HEK293 (cell line): ENCODE results near the gene BDP1.

Experiments used
- BCL11A ChIP-seq: fragments of 450-650 bp; formaldehyde crosslinking; IDR thresholded peaks from 2 replicates; pipeline ENCODE4 v1.5.1; 2016; ENCODE audit warnings: low read depth, missing biosample characterization, missing genetic modification characterization
- HOXD13 ChIP-seq: sonication (generic); formaldehyde crosslinking; IDR thresholded peaks from 2 replicates; pipeline ENCODE4 v1.8.0; 2022; ENCODE audit warnings: missing genetic modification reagents, borderline replicate concordance
- PRDM1 ChIP-seq: fragments of 450-650 bp; formaldehyde crosslinking; IDR thresholded peaks from 2 replicates; pipeline ENCODE4; 2016; ENCODE audit warnings: missing biosample characterization, missing genetic modification characterization
- SP3 ChIP-seq: fragments of 450-650 bp; formaldehyde crosslinking; IDR thresholded peaks from 2 replicates; pipeline ENCODE4 v1.5.1; 2016; ENCODE audit warnings: missing biosample characterization, missing genetic modification characterization
- SP7 ChIP-seq: fragments of 450-650 bp; formaldehyde crosslinking; IDR thresholded peaks from 2 replicates; pipeline ENCODE4 v1.5.1; 2016; ENCODE audit warnings: missing biosample characterization, missing genetic modification characterization
- TSHZ1 ChIP-seq: fragments of 450-650 bp; formaldehyde crosslinking; IDR thresholded peaks from 2 replicates; pipeline ENCODE4 v1.5.1; 2016; ENCODE audit warnings: missing biosample characterization, missing genetic modification characterization, borderline replicate concordance
- ZBTB20 ChIP-seq: fragments of 450-650 bp; formaldehyde crosslinking; IDR thresholded peaks from 2 replicates; pipeline ENCODE4 v1.5.1; 2016; ENCODE audit warnings: missing biosample characterization, missing genetic modification characterization
- ZBTB7A ChIP-seq: fragments of 450-650 bp; formaldehyde crosslinking; IDR thresholded peaks from 2 replicates; pipeline ENCODE4 v1.5.1; 2016; ENCODE audit warnings: low read depth, missing biosample characterization, missing genetic modification characterization
- ZEB2 ChIP-seq: fragments of 450-650 bp; formaldehyde crosslinking; IDR thresholded peaks from 2 replicates; pipeline ENCODE4 v1.5.1; 2016; ENCODE audit warnings: missing biosample characterization, missing genetic modification characterization
- ZNF10 ChIP-seq: fragments of 450-650 bp; formaldehyde crosslinking; IDR thresholded peaks from 2 replicates; pipeline ENCODE4 v1.5.1; 2017; ENCODE audit warnings: missing biosample characterization, missing genetic modification characterization
- ZNF280D ChIP-seq: fragments of 450-650 bp; formaldehyde crosslinking; IDR thresholded peaks from 2 replicates; pipeline ENCODE4 v1.5.1; 2016; ENCODE audit warnings: missing biosample characterization, missing genetic modification characterization
- ZNF366 ChIP-seq: fragments of 450-650 bp; formaldehyde crosslinking; conservative IDR thresholded peaks from 2 replicates; pipeline ENCODE4 v1.5.1; 2016; ENCODE audit warnings: missing biosample characterization, missing genetic modification characterization
- ZNF629 ChIP-seq: fragments of 450-650 bp; formaldehyde crosslinking; IDR thresholded peaks from 2 replicates; pipeline ENCODE4 v1.5.1; 2017; ENCODE audit warnings: missing biosample characterization, missing genetic modification characterization
- ZNF660 ChIP-seq: fragments of 450-650 bp; IDR thresholded peaks from 2 replicates; pipeline ENCODE4 v1.5.1; 2018; ENCODE audit warnings: missing biosample characterization, mild to moderate bottlenecking, missing genetic modification characterization
- ZNF670 ChIP-seq: fragments of 450-650 bp; formaldehyde crosslinking; IDR thresholded peaks from 2 replicates; pipeline ENCODE4 v1.5.1; 2016; ENCODE audit warnings: missing biosample characterization, missing genetic modification characterization, low read depth
- ZNF747 ChIP-seq: fragments of 450-650 bp; formaldehyde crosslinking; IDR thresholded peaks from 2 replicates; pipeline ENCODE4 v1.5.1; 2016; ENCODE audit warnings: missing biosample characterization, missing genetic modification characterization
- TF ChIP-seq, protein P1 (sequence below): fragments of 450-650 bp; formaldehyde crosslinking; IDR thresholded peaks from 2 replicates; pipeline ENCODE4; 2016; ENCODE audit warnings: missing biosample characterization, missing genetic modification characterization
- TF ChIP-seq, protein P2 (sequence below): fragments of 450-650 bp; formaldehyde crosslinking; IDR thresholded peaks from 2 replicates; pipeline ENCODE4 v1.5.1; 2016; ENCODE audit warnings: missing biosample characterization, missing genetic modification characterization
- TF ChIP-seq, protein P3 (sequence below): fragments of 450-650 bp; formaldehyde crosslinking; IDR thresholded peaks from 2 replicates; pipeline ENCODE4 v1.5.1; 2016; ENCODE audit warnings: missing biosample characterization, missing genetic modification characterization
- TF ChIP-seq, protein P4 (sequence below): fragments of 450-650 bp; formaldehyde crosslinking; IDR thresholded peaks from 2 replicates; pipeline ENCODE4 v1.5.1; 2016; ENCODE audit warnings: missing biosample characterization, missing genetic modification characterization
- TF ChIP-seq, protein P5 (sequence below): IDR thresholded peaks from 2 replicates; pipeline ENCODE4 v1.6.1; 2011; ENCODE audit warnings: mild to moderate bottlenecking, low read depth, low read length, borderline replicate concordance
- TF ChIP-seq, protein P6 (sequence below): fragments of 450-650 bp; formaldehyde crosslinking; IDR thresholded peaks from 2 replicates; pipeline ENCODE4 v1.5.1; 2016; ENCODE audit warnings: missing biosample characterization, missing genetic modification characterization

BDP1 gene

GRCh38 chr5:71601222-71602026 lies 146.0 kb downstream of the BDP1 start (continued):
- TF ChIP-seq ZEB2 (tag by site-specific recombination), result peak; percentile 65
- TF ChIP-seq BCL11A (tag by site-specific recombination), result peak; percentile 92; the same call in 1 of the 2 replicates
- TF ChIP-seq, protein P1, sequence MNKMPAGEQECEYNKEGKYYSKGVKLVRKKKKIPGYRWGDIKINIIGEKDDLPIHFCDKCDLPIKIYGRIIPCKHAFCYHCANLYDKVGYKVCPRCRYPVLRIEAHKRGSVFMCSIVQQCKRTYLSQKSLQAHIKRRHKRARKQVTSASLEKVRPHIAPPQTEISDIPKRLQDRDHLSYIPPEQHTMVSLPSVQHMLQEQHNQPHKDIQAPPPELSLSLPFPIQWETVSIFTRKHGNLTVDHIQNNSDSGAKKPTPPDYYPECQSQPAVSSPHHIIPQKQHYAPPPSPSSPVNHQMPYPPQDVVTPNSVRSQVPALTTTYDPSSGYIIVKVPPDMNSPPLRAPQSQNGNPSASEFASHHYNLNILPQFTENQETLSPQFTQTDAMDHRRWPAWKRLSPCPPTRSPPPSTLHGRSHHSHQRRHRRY (tag by site-specific recombination), result no peak
- peak; percentile 87 for TF ChIP-seq ZNF366 (tag by site-specific recombination)
- TF ChIP-seq ZBTB7A (tag by site-specific recombination), result no peak
- peak; percentile 74 for TF ChIP-seq PRDM1
- peak; percentile 73 for TF ChIP-seq ZNF10
- TF ChIP-seq, protein P2, sequence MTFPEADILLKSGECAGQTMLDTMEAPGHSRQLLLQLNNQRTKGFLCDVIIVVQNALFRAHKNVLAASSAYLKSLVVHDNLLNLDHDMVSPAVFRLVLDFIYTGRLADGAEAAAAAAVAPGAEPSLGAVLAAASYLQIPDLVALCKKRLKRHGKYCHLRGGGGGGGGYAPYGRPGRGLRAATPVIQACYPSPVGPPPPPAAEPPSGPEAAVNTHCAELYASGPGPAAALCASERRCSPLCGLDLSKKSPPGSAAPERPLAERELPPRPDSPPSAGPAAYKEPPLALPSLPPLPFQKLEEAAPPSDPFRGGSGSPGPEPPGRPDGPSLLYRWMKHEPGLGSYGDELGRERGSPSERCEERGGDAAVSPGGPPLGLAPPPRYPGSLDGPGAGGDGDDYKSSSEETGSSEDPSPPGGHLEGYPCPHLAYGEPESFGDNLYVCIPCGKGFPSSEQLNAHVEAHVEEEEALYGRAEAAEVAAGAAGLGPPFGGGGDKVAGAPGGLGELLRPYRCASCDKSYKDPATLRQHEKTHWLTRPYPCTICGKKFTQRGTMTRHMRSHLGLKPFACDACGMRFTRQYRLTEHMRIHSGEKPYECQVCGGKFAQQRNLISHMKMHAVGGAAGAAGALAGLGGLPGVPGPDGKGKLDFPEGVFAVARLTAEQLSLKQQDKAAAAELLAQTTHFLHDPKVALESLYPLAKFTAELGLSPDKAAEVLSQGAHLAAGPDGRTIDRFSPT (tag by site-specific recombination), result 0 out of 2 replicates have a peak, but pooled peaks have one; percentile 20
- TF ChIP-seq, protein P3, sequence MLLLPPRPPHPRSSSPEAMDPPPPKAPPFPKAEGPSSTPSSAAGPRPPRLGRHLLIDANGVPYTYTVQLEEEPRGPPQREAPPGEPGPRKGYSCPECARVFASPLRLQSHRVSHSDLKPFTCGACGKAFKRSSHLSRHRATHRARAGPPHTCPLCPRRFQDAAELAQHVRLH (tag by site-specific recombination), result no peak
- TF ChIP-seq ZNF280D (tag by site-specific recombination), result no peak
- peak; percentile 77 for TF ChIP-seq TSHZ1 (tag by site-specific recombination)
- peak; percentile 93 for TF ChIP-seq ZNF629
- no peak for TF ChIP-seq ZBTB20 (tag by site-specific recombination)
- peak; percentile 90 for TF ChIP-seq SP7 (tag by site-specific recombination)
- TF ChIP-seq ZNF670 (tag by site-specific recombination), result no peak
- TF ChIP-seq HOXD13 (CRISPR knock-in tag), result peak; percentile 66; the same call in 1 of the 2 replicates
- TF ChIP-seq ZNF747 (tag by site-specific recombination), result no peak
- 0 out of 2 replicates have a peak, but pooled peaks have one; percentile 27 for TF ChIP-seq SP3 (tag by site-specific recombination)
- TF ChIP-seq, protein P4, sequence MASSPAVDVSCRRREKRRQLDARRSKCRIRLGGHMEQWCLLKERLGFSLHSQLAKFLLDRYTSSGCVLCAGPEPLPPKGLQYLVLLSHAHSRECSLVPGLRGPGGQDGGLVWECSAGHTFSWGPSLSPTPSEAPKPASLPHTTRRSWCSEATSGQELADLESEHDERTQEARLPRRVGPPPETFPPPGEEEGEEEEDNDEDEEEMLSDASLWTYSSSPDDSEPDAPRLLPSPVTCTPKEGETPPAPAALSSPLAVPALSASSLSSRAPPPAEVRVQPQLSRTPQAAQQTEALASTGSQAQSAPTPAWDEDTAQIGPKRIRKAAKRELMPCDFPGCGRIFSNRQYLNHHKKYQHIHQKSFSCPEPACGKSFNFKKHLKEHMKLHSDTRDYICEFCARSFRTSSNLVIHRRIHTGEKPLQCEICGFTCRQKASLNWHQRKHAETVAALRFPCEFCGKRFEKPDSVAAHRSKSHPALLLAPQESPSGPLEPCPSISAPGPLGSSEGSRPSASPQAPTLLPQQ (tag by site-specific recombination), result 0 out of 2 replicates have a peak, but pooled peaks have one; percentile 24
- TF ChIP-seq, protein P5, sequence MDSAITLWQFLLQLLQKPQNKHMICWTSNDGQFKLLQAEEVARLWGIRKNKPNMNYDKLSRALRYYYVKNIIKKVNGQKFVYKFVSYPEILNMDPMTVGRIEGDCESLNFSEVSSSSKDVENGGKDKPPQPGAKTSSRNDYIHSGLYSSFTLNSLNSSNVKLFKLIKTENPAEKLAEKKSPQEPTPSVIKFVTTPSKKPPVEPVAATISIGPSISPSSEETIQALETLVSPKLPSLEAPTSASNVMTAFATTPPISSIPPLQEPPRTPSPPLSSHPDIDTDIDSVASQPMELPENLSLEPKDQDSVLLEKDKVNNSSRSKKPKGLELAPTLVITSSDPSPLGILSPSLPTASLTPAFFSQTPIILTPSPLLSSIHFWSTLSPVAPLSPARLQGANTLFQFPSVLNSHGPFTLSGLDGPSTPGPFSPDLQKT, result no peak
- peak; percentile 54; the same call in 1 of the 2 replicates for TF ChIP-seq ZNF660 (tag by site-specific recombination)
- TF ChIP-seq, protein P6, sequence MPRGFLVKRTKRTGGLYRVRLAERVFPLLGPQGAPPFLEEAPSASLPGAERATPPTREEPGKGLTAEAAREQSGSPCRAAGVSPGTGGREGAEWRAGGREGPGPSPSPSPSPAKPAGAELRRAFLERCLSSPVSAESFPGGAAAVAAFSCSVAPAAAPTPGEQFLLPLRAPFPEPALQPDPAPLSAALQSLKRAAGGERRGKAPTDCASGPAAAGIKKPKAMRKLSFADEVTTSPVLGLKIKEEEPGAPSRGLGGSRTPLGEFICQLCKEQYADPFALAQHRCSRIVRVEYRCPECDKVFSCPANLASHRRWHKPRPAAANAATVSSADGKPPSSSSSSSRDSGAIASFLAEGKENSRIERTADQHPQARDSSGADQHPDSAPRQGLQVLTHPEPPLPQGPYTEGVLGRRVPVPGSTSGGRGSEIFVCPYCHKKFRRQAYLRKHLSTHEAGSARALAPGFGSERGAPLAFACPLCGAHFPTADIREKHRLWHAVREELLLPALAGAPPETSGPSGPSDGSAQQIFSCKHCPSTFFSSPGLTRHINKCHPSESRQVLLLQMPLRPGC, result peak; percentile 68
